Neutrophil (primary cell): ENCODE measurements around the gene LETM1.

ENCODE experiments used
- H3K27ac ChIP-seq: fragments of 200-600 bp; sonication (generic); 2 replicates; pipeline ENCODE4 v1.5.1; 2016; ENCODE audit warnings: mild to moderate bottlenecking, moderate library complexity
- H3K27me3 ChIP-seq: fragments of 200-600 bp; sonication (generic); 2 replicates; pipeline ENCODE4 v1.6.0; 2016; ENCODE audit warnings: mild to moderate bottlenecking
- H3K36me3 ChIP-seq: fragments of 200-600 bp; sonication (generic); 2 replicates; pipeline ENCODE4 v1.5.1; 2017
- H3K4me1 ChIP-seq, 2 experiments: fragments of 200-600 bp in 1 of 2; sonication (generic) in 1 of 2; 1 replicate in 1 of 2; 2 replicates in 1 of 2; pipeline versions ENCODE4 v1.5.1 to v1.6.1; 2013 to 2016; ENCODE audit warnings: low read depth in 1 of 2, low read length in 1 of 2, mild to moderate bottlenecking in 1 of 2, moderate library complexity in 1 of 2; ENCODE audit not compliant: control insufficient read depth in 1 of 2, insufficient read depth in 1 of 2
- H3K4me3 ChIP-seq, 2 experiments: fragments of 200-600 bp in 1 of 2; sonication (generic) in 1 of 2; 1 replicate in 1 of 2; 2 replicates in 1 of 2; pipeline ENCODE4 v1.5.1; 2013 to 2016; ENCODE audit warnings: low read depth in 1 of 2, low read length in 1 of 2, mild to moderate bottlenecking in 1 of 2, moderate library complexity in 1 of 2
- H3K9me3 ChIP-seq: fragments of 200-600 bp; sonication (generic); 2 replicates; pipeline ENCODE4 v1.5.1; 2016
- CTCF ChIP-seq: fragments of 200-600 bp; sonication (generic); IDR thresholded peaks from 2 replicates; pipeline ENCODE4 v1.5.1; 2016; ENCODE audit warnings: antibody characterized with exemption

LETM1 gene

DNA sequence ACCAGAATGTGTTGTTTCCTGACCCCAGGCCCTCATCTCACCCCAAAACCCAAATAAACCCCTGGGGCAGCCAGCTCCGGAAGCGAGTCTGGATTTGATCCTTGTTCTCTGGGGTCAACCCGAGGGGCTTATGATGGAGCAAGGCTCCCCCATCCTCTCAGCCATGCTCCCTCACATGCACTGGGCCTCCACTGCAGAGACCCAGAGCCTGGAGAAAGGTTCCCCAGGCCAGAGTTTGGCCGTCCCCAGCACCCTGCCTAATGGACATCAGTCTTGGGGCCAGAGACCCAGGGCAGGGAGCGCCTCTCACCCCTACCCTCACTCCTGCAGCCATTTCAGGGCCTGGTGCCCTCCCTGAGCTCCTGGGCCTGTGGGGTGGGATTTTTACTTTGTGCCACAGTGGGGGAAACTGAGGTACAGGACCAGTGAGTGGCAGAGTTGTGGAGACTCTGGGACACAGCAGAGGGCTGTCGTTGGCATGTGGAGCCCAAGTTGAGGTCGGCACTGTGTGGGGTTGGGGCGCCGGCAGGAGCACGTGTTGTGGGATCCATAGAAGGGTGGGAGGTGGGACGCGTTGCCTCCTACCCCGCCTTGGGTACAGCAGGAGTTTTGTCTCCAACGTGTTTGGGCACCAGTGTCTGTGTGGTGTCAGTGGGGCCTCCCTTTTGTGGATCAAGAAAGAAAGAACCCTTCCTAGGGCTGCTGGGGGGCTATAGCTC, 59.3 kb downstream of the LETM1 start:
- H3K4me3 ChIP-seq, result no peak overlapping the region
- TF ChIP-seq CTCF, result no peak
- H3K36me3 ChIP-seq, result no peaks in the 10 kb centered on the region
- H3K27ac ChIP-seq, result no peak overlapping the region
- peaks cover 75% of the 10 kb centered on the region for H3K27me3 ChIP-seq
- no peaks in the 10 kb centered on the region for H3K9me3 ChIP-seq
- H3K4me1 ChIP-seq, result peaks cover 0 to 18% of the 10 kb centered on the region in 2 experiments

DNA sequence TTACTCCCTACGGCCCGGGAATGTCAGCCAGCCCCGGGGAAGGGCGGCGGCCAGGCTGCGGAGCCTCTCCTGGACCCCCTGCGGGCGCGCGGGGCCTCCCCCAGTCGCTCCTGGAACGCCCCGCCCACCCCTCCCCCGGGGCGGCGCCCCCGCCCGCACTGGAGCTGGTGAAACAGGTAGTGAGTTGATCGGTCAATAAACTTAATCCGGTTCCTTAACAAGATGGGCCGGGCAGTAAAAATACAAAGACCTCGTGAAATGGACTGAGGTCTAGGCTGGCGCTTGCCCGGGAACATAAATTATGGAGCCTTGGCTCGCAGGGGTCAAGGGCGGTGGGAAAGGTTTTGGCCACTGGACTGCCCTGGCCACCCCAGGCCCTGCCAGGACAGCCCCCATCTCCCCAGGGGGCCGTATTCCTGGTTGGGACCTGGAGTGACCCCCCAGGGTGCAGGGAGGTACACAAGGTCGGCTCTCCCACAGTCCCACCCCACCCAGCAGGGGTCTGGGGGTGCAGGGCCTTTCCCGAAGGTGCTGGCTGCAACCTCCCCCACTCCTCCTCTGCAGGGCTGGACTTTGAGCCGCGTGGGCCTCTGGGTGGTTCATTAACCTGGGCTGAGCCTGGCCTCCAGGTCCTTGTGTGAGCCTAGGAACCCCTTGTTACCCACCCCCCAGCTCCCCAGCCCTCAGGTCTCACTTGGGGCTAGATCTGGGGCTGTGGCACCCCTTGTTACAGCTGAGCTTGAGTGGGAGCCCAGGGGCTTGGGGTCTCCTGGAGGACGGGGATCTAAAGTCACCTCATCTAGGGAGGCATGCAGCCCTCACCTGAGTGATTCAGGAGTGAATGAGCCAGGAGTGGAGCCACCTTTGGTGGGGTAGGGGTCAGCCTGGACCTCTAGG, 60.4 kb downstream of the LETM1 start:
- Histone ChIP-seq H3K4me1 (peaks cover 0 to 18% of the 10 kb centered on the region in 2 experiments), H3K9me3 (no peaks in the 10 kb centered on the region), H3K4me3 (no peak overlapping the region), H3K36me3 (no peaks in the 10 kb centered on the region), H3K27ac (no peak overlapping the region), H3K27me3 (peaks cover 86% of the 10 kb centered on the region)
- no peak for TF ChIP-seq CTCF

- no peaks in the 10 kb centered on the region for H3K36me3 ChIP-seq
- peaks cover 6 to 23% of the 10 kb centered on the region in 2 experiments for H3K4me1 ChIP-seq
- TF ChIP-seq CTCF, result no peak
- H3K9me3 ChIP-seq, result no peaks in the 10 kb centered on the region
- H3K27ac ChIP-seq, result no peak overlapping the region
- H3K4me3 ChIP-seq, result no peak overlapping the region
- H3K27me3 ChIP-seq, result peaks cover 93% of the 10 kb centered on the region
These were observed 61.1 kb downstream of the LETM1 start for GRCh38 chr4:1794809-1795298.

DNA sequence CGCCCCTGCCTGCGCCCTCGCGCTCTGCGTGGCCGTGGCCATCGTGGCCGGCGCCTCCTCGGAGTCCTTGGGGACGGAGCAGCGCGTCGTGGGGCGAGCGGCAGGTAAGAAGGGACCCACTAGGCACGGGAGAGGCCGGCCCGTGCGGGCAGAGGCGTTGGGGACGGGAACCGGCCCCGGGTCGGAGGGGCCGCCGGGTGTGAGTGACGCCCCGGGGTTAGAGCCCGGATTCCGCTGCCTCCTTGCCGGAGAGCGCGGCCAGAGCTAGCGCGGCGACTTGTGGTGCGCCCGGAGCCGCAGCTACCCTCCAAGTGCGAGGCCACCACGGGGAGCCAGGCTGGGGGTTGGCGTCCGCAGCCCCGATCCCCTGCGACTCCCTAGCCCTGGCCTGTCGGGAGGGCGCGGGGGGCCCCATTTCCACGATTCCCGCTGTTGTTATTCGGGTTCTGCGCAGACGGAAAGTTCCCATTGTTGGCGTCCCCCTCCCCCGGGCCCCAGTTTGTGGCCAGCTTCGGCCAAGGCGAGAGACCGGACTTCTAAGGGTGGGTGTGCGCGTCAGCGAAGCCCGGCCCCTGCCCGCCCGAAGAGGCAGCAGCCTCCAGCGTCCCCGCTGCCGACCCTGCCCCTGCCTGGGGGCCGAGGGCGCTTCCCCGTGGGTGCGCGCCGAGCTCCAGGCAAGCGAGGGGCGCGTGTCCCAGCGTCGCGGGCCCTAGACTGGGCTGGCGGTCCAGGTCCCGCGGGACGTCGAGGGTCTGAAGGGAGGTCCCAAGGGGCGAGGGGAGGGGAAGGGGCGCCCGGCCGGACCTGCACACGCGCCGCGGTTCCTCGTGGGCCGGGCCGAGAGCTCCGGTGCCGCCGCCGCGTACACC, 61.8 kb downstream of the LETM1 start:
- peaks cover 7 to 24% of the 10 kb centered on the region in 2 experiments for H3K4me1 ChIP-seq
- H3K4me3 ChIP-seq, result no peak overlapping the region
- H3K27ac ChIP-seq, result no peak overlapping the region
- no peaks in the 10 kb centered on the region for H3K36me3 ChIP-seq
- H3K9me3 ChIP-seq, result no peaks in the 10 kb centered on the region
- peaks cover 99% of the 10 kb centered on the region for H3K27me3 ChIP-seq
- no peak for TF ChIP-seq CTCF

GRCh38 chr4:1793496-1793840, 62.5 kb downstream of the LETM1 start:
- Histone ChIP-seq H3K36me3 (no peaks in the 10 kb centered on the region), H3K4me1 (peaks cover 7 to 24% of the 10 kb centered on the region in 2 experiments), H3K27ac (no peak overlapping the region), H3K4me3 (no peak overlapping the region), H3K9me3 (no peaks in the 10 kb centered on the region), H3K27me3 (peaks cover 95% of the 10 kb centered on the region)
- TF ChIP-seq CTCF, result no peak
